OCI-LY3 (cell line): ENCODE results near the gene SPECC1L.
"Not testable (repeated sequence)": the region's sequence is repeated elsewhere in the genome, so short reads cannot be mapped to it uniquely, and the experiment has no call there.

Source experiments
- H2AFZ ChIP-seq: fragments of 200-600, 300-600 bp; shearing (Covaris generic); 2 replicates; pipeline ENCODE4 v1.6.0; 2014; ENCODE audit warnings: antibody characterized with exemption, low read depth, low read length
- H3K27ac ChIP-seq: fragments of 200-600, 300-600 bp; sonication (generic); 2 replicates; pipeline ENCODE4 v1.5.1; 2014; ENCODE audit warnings: mild to moderate bottlenecking, low read length, moderate library complexity, mixed read lengths
- H3K27me3 ChIP-seq: fragments of 200-600, 300-600 bp; sonication (generic); 2 replicates; pipeline ENCODE4 v1.6.1; 2014; ENCODE audit warnings: low read depth, low read length, mixed read lengths
- H3K36me3 ChIP-seq: fragments of 200-600, 300-600 bp; sonication (generic); replicated peaks from 2 replicates; pipeline ENCODE3; 2014; ENCODE audit warnings: low read depth, low read length, mixed read lengths
- H3K4me1 ChIP-seq: fragments of 300-600, 200-600 bp; sonication (generic); 2 replicates; pipeline ENCODE4 v1.6.1; 2014; ENCODE audit warnings: low read length, mixed read lengths
- H3K4me2 ChIP-seq: fragments of 200-600, 300-600 bp; sonication (generic); 2 replicates; pipeline ENCODE4 v1.6.1; 2014; ENCODE audit warnings: low read length, mixed read lengths
- H3K4me3 ChIP-seq: fragments of 300-600, 200-600 bp; sonication (generic); 2 replicates; pipeline ENCODE4 v1.5.1; 2014; ENCODE audit warnings: antibody characterized with exemption, mild to moderate bottlenecking, low read length, moderate library complexity
- H3K79me2 ChIP-seq: fragments of 300-600, 200-600 bp; shearing (Covaris generic); 2 replicates; pipeline ENCODE4 v1.6.1; 2014; ENCODE audit warnings: mild to moderate bottlenecking, low read length, mixed read lengths
- H3K9ac ChIP-seq: fragments of 300-600, 200-600 bp; shearing (Covaris generic); 2 replicates; pipeline ENCODE4 v1.6.0; 2014; ENCODE audit warnings: mild to moderate bottlenecking, low read length, moderate library complexity
- H3K9me3 ChIP-seq: fragments of 200-600, 300-600 bp; shearing (Covaris generic); 2 replicates; pipeline ENCODE4 v1.6.1; 2014; ENCODE audit warnings: low read length, mixed read lengths; ENCODE audit not compliant: insufficient read depth
- H4K20me1 ChIP-seq: fragments of 200-600, 300-600 bp; sonication (generic); 2 replicates; pipeline ENCODE4 v1.6.1; 2016; ENCODE audit warnings: low read length, mixed read lengths; ENCODE audit not compliant: insufficient read depth
- CTCF ChIP-seq: fragments of 200-600, 300-600 bp; sonication (generic); IDR thresholded peaks from 2 replicates; pipeline ENCODE4 v1.5.1; 2014; ENCODE audit warnings: antibody characterized with exemption, low read length, low read depth
- EZH2phosphoT487 ChIP-seq: fragments of 200-600 bp; shearing (Covaris generic); IDR thresholded peaks from 2 replicates; pipeline ENCODE4 v1.6.1; 2018; ENCODE audit warnings: antibody characterized with exemption, mixed run types, low read depth

The SPECC1L gene

GRCh38 chr22:24284747-24285203, 14.1 kb downstream of the SPECC1L start:
- Histone ChIP-seq H3K27me3 (no peaks in the 10 kb centered on the region), H3K4me3 (no peak overlapping the region), H3K27ac (no peak overlapping the region), H3K4me1 (no peaks in the 10 kb centered on the region), H3K36me3 (no peaks in the 10 kb centered on the region), H3K79me2 (peaks cover 69% of the 10 kb centered on the region), H3K4me2 (no peak overlapping the region), H3K9ac (no peak overlapping the region), H3K9me3 (no peaks in the 10 kb centered on the region), H2AFZ (no peak overlapping the region), H4K20me1 (peaks cover 51% of the 10 kb centered on the region)
- TF ChIP-seq CTCF (no peak), EZH2phosphoT487 (no peak)

GRCh38 chr22:24285245-24285644, 14.6 kb downstream of the SPECC1L start:
- Histone ChIP-seq H3K4me3 (no peak overlapping the region), H3K9ac (no peak overlapping the region), H3K79me2 (peaks cover 72% of the 10 kb centered on the region), H3K27ac (no peak overlapping the region), H2AFZ (no peak overlapping the region), H3K27me3 (no peaks in the 10 kb centered on the region), H3K36me3 (no peaks in the 10 kb centered on the region), H4K20me1 (peaks cover 56% of the 10 kb centered on the region), H3K9me3 (no peaks in the 10 kb centered on the region), H3K4me1 (peaks cover 4% of the 10 kb centered on the region), H3K4me2 (no peak overlapping the region)
- TF ChIP-seq CTCF (no peak), EZH2phosphoT487 (no peak)

GRCh38 chr22:24287212-24287611, 16.6 kb downstream of the SPECC1L start:
- Histone ChIP-seq H4K20me1 (peaks cover 71% of the 10 kb centered on the region), H3K4me1 (peaks cover 23% of the 10 kb centered on the region)
- H3K27me3 ChIP-seq, result not testable (repeated sequence)

GRCh38 chr22:24287801-24288200, 17.2 kb downstream of the SPECC1L start:
- not testable (repeated sequence) for H3K4me3 ChIP-seq, H3K9me3 ChIP-seq, H2AFZ ChIP-seq, H3K4me2 ChIP-seq, H3K27ac ChIP-seq, H3K9ac ChIP-seq, H3K36me3 ChIP-seq, H3K27me3 ChIP-seq
- Histone ChIP-seq H3K79me2 (peaks cover 74% of the 10 kb centered on the region), H4K20me1 (peaks cover 70% of the 10 kb centered on the region), H3K4me1 (peaks cover 24% of the 10 kb centered on the region)

More at GRCh38 chr22:24287212-24287611, 16.6 kb downstream of the SPECC1L start:
- not testable (repeated sequence) for H3K36me3 ChIP-seq, H3K4me2 ChIP-seq, H3K27ac ChIP-seq, H3K9me3 ChIP-seq, H3K4me3 ChIP-seq, H2AFZ ChIP-seq, H3K9ac ChIP-seq
- peaks cover 77% of the 10 kb centered on the region for H3K79me2 ChIP-seq

- H3K4me2 ChIP-seq, result no peak overlapping the region
- H2AFZ ChIP-seq, result no peak overlapping the region
- no peak overlapping the region for H3K4me3 ChIP-seq
- H3K36me3 ChIP-seq, result no peaks in the 10 kb centered on the region
- H4K20me1 ChIP-seq, result peaks cover 58% of the 10 kb centered on the region
- H3K79me2 ChIP-seq, result peaks cover 68% of the 10 kb centered on the region
- no peaks in the 10 kb centered on the region for H3K9me3 ChIP-seq
- TF ChIP-seq EZH2phosphoT487, result no peak
- no peak for TF ChIP-seq CTCF
- H3K9ac ChIP-seq, result no peak overlapping the region
- H3K27me3 ChIP-seq, result no peaks in the 10 kb centered on the region
- H3K4me1 ChIP-seq, result peaks cover 24% of the 10 kb centered on the region
- H3K27ac ChIP-seq, result no peak overlapping the region
Measured at GRCh38 chr22:24289114-24289513, 18.5 kb downstream of the SPECC1L start.
